ENCODE data around the gene FTSJ3.
"Not testable (repeated sequence)": the region's sequence is repeated elsewhere in the genome, so short reads cannot be mapped to it uniquely, and the experiment has no call there.

FTSJ3 gene

GRCh38 chr17:63804328-63804727 lies 23.1 kb downstream of the FTSJ3 start:
- ChIA-PET CTCF (interaction anchor here (1.3 kb wide), 2 partner anchors 18 to 31 kb away, joined by 4 to 5 read pairs; no protein-coding TSS in a partner anchor), POLR2A (interaction anchor here (1.2 kb wide), 1 partner anchor 31 kb away, joined by 4 read pairs; the partner anchor contains the start of genes CCDC47 and DDX42)
- no peak for TF ChIP-seq CTCF (IDR thresholded peaks at IDR 0.05; ENCODE audit: insufficient read depth, low read length, missing control alignments)
- no peak for DNase-seq (ENCODE audit: low read depth, low spot score)
- H3K4me3 ChIP-seq (ENCODE audit: low read depth, low read length), result no peak overlapping the region

DNA sequence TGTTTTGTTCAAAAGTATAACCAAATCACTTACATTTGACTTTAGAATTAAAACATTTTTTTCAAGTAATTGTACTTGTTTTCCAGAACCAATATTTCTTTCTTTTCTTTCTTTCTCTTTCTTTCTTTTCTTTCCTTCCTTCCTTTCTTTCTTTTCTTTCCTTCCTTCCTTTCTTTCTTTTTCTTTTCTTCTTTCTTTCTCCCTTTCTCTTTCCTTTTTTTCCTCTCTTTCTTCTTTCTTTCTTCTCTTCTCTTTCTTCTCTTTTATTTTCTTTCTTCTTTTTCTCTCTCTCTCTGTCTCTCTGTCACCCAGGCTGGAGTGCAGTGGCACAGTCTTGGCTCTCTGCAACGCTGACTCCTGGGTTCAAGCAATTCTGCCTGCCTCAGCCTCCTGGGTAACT lies 26.7 kb downstream of the FTSJ3 start:
- CTCF ChIA-PET, result interaction anchor here (1.0 to 1.2 kb wide), 2 partner anchors 18 to 26 kb away, joined by 3 read pairs; no protein-coding TSS in a partner anchor

GRCh38 chr17:63798572-63799106 lies 28.8 kb downstream of the FTSJ3 start:
- H3K4me3 ChIP-seq (ENCODE audit: low read depth, low read length), result no peak overlapping the region
- no peak for DNase-seq (ENCODE audit: low read depth, low spot score)
- no peak for TF ChIP-seq CTCF (IDR thresholded peaks at IDR 0.05; ENCODE audit: insufficient read depth, low read length, missing control alignments)
- CTCF ChIA-PET, result interaction anchor here (0.9 to 1.6 kb wide), 3 partner anchors 13 to 30 kb away, joined by 3 to 4 read pairs (median 3); no protein-coding TSS in a partner anchor
- POLR2A ChIA-PET, result no interaction called here

More for the DNA sequence above, 26.7 kb downstream of the FTSJ3 start:
- no peak for DNase-seq (ENCODE audit: low read depth, low spot score)
- no peak for TF ChIP-seq CTCF (IDR thresholded peaks at IDR 0.05; ENCODE audit: insufficient read depth, low read length, missing control alignments)
- H3K4me3 ChIP-seq (ENCODE audit: low read depth, low read length), result no peak overlapping the region
- POLR2A ChIA-PET, result no interaction called here

DNA sequence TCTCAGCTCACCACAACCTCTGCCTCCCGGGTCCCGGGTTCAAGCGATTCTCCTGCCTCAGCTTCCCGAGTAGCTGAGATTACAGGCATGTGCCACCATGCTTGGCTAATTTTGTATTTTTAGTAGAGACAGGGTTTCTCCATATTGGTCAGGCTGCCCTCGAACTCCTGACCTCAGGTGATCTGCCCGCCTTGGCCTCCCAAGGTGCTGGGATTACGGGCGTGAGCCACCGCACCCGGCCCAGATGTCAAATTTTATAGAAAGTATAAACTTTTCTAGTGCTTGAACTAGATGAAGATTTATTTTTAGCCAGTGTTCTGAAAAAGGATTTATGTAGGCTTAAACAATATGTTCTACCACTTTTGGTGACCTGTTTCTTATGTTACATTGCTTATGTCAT lies 31.1 kb downstream of the FTSJ3 start:
- DNase-seq (ENCODE audit: low read depth, low spot score); POLR2A ChIA-PET; H3K4me3 ChIP-seq (ENCODE audit: low read depth, low read length): not testable (repeated sequence)
- CTCF ChIA-PET, result interaction anchor here (0.8 to 1.2 kb wide), 3 partner anchors 9 to 35 kb away, joined by 3 to 4 read pairs (median 3); no protein-coding TSS in a partner anchor

DNA sequence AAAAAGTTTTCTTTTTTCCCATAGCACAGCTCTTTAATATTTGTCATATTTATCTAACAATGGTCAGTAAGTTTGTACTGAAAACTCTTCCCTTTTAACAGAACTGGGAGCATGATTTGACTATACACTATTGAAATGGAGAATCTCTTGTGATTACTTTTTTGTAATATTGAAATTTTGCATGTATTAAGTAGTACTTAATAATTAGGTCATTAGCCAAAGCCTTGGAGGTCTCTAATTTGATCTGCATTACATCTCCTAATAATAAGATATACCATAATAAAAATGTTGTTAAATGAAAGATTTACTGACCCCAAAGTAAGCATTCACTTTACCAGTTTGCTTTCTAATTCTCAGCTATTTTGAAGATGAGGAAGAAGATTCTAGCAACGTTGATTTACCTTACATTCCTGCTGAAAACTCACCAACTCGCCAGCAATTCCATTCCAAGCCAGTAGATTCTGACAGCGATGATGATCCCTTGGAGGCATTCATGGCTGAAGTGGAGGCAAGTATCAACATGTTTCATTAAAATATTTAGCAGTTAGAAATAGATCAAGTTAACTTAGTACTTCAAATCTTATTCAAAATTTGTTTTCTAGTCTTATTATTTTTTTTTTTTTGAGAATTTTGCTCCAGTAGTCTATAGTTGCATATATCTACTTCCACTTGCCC lies 35.3 kb downstream of the FTSJ3 start:
- ChIA-PET CTCF (no interaction called here), POLR2A (no interaction called here)
- no peak overlapping the region for H3K4me3 ChIP-seq (ENCODE audit: low read depth, low read length)
- no peak for TF ChIP-seq CTCF (IDR thresholded peaks at IDR 0.05; ENCODE audit: insufficient read depth, low read length, missing control alignments)
- no peak for DNase-seq (ENCODE audit: low read depth, low spot score)

GRCh38 chr17:63790057-63790456 lies 37.4 kb downstream of the FTSJ3 start:
- no peak for DNase-seq (ENCODE audit: low read depth, low spot score)
- H3K4me3 ChIP-seq (ENCODE audit: low read depth, low read length), result no peak overlapping the region
- POLR2A ChIA-PET, result no interaction called here
- CTCF ChIA-PET, result interaction anchor here (1.7 to 2.0 kb wide), 2 partner anchors 9 to 365 kb away, joined by 3 to 6 read pairs; no protein-coding TSS in a partner anchor
- TF ChIP-seq CTCF (IDR thresholded peaks at IDR 0.05; ENCODE audit: insufficient read depth, low read length, missing control alignments), result no peak
